H9 (cell line): Measurements from ENCODE around the gene ATXN10. TPM values are rescaled to one million over a fixed set of nuclear protein-coding genes. Genes with fewer than 3 reads are reported as not detected.

Experiments used
- DNase-seq: peaks from one replicate; pipeline ENCODE4 v3.0.0-alpha.2; 2017
- H2AFZ ChIP-seq: one replicate; pipeline ENCODE4 v1.6.1; 2013; ENCODE audit warnings: mild to moderate bottlenecking, low read length, control low read depth, moderate library complexity
- H2AK5ac ChIP-seq: 2 replicates; pipeline ENCODE4 v1.6.1; 2013; ENCODE audit warnings: low read length, control low read depth, mixed read lengths; ENCODE audit not compliant: insufficient read length
- H2BK120ac ChIP-seq: one replicate; pipeline ENCODE4 v1.6.1; 2013; ENCODE audit warnings: low read depth, mild to moderate bottlenecking, low read length, control low read depth, inconsistent platforms; ENCODE audit not compliant: poor library complexity, severe bottlenecking
- H2BK12ac ChIP-seq: 2 replicates; pipeline ENCODE4 v1.6.1; 2013; ENCODE audit warnings: low read length, control low read depth, mixed read lengths, low read depth; ENCODE audit not compliant: insufficient read length
- H2BK15ac ChIP-seq: 2 replicates; pipeline ENCODE4 v1.6.1; 2013; ENCODE audit warnings: low read depth, low read length, control low read depth
- H2BK20ac ChIP-seq: one replicate; pipeline ENCODE4 v1.6.1; 2013; ENCODE audit warnings: low read depth, mild to moderate bottlenecking, low read length, control low read depth, inconsistent platforms; ENCODE audit not compliant: poor library complexity, severe bottlenecking
- H2BK5ac ChIP-seq: 2 replicates; pipeline ENCODE4 v1.6.1; 2013; ENCODE audit warnings: low read length, control low read depth, mixed read lengths; ENCODE audit not compliant: insufficient read length
- H3K14ac ChIP-seq: 2 replicates; pipeline ENCODE4 v1.6.1; 2013; ENCODE audit warnings: low read length, control low read depth; ENCODE audit not compliant: insufficient read depth
- H3K18ac ChIP-seq: 2 replicates; pipeline ENCODE4 v1.6.1; 2013; ENCODE audit warnings: low read depth, mild to moderate bottlenecking, mixed read lengths, low read length, control low read depth; ENCODE audit not compliant: insufficient read length
- H3K23ac ChIP-seq: 2 replicates; pipeline ENCODE4 v1.6.1; 2013; ENCODE audit warnings: low read length, control low read depth, mixed read lengths, low read depth; ENCODE audit not compliant: insufficient read length
- H3K23me2 ChIP-seq: 2 replicates; pipeline ENCODE4 v1.6.1; 2013; ENCODE audit warnings: low read depth, mild to moderate bottlenecking, mixed read lengths, low read length, control low read depth; ENCODE audit not compliant: insufficient read length, poor library complexity, severe bottlenecking
- H3K27ac ChIP-seq: 2 replicates; pipeline ENCODE4 v1.5.1; 2013; ENCODE audit warnings: low read length, control low read depth, mixed read lengths, low read depth; ENCODE audit not compliant: insufficient read length
- H3K27me3 ChIP-seq: 2 replicates; pipeline ENCODE4 v1.6.1; 2013; ENCODE audit warnings: low read length, control low read depth, inconsistent platforms; ENCODE audit not compliant: insufficient read depth
- H3K4ac ChIP-seq: 2 replicates; pipeline ENCODE4 v1.6.1; 2013; ENCODE audit warnings: low read depth, mild to moderate bottlenecking, control low read depth, inconsistent platforms, low read length, moderate library complexity
- H3K4me1 ChIP-seq: 2 replicates; pipeline ENCODE4 v1.6.1; 2013; ENCODE audit warnings: low read length, control low read depth, inconsistent platforms; ENCODE audit not compliant: insufficient read depth
- H3K4me2 ChIP-seq: 2 replicates; pipeline ENCODE4 v1.6.1; 2013; ENCODE audit warnings: low read length, control low read depth, mixed read lengths; ENCODE audit not compliant: insufficient read length, insufficient read depth
- H3K56ac ChIP-seq: 2 replicates; pipeline ENCODE4 v1.6.1; 2013; ENCODE audit warnings: low read depth, mild to moderate bottlenecking, mixed read lengths, low read length, control low read depth; ENCODE audit not compliant: insufficient read length
- H3K79me1 ChIP-seq: 2 replicates; pipeline ENCODE4 v1.6.1; 2013; ENCODE audit warnings: low read depth, mild to moderate bottlenecking, moderate library complexity, low read length, control low read depth, inconsistent platforms; ENCODE audit not compliant: insufficient read depth, poor library complexity, severe bottlenecking
- H3K79me2 ChIP-seq: 2 replicates; pipeline ENCODE4 v1.6.1; 2013; ENCODE audit warnings: low read length, control low read depth, inconsistent platforms; ENCODE audit not compliant: insufficient read depth
- H3K9ac ChIP-seq: 2 replicates; pipeline ENCODE4 v1.6.1; 2013; ENCODE audit warnings: low read length, control low read depth, mixed read lengths; ENCODE audit not compliant: insufficient read length; ENCODE audit errors: extremely low read depth
- H3K9me3 ChIP-seq: one replicate; pipeline ENCODE4 v1.6.1; 2013; ENCODE audit warnings: low read depth, low read length, inconsistent platforms; ENCODE audit not compliant: control insufficient read depth
- H3T11ph ChIP-seq: one replicate; pipeline ENCODE4 v1.6.1; 2013; ENCODE audit warnings: mild to moderate bottlenecking, low read length, control low read depth, inconsistent platforms
- H4K20me1 ChIP-seq: one replicate; pipeline ENCODE4 v1.6.1; 2013; ENCODE audit not compliant: control insufficient read depth, insufficient read length, insufficient read depth
- H4K5ac ChIP-seq: 2 replicates; pipeline ENCODE4 v1.6.1; 2013; ENCODE audit warnings: low read depth, mild to moderate bottlenecking, mixed read lengths, low read length, control low read depth; ENCODE audit not compliant: insufficient read length
- H4K8ac ChIP-seq: replicated peaks from 2 replicates; pipeline ENCODE4 v1.6.1; 2013; ENCODE audit warnings: low read length, control low read depth, mixed read lengths, low read depth; ENCODE audit not compliant: insufficient read length
- H4K91ac ChIP-seq: 2 replicates; pipeline ENCODE4 v1.6.1; 2013; ENCODE audit warnings: low read depth, mild to moderate bottlenecking, moderate library complexity, mixed read lengths, low read length, control low read depth; ENCODE audit not compliant: insufficient read length
- H3K27ac Mint-ChIP-seq, 3 experiments: 2 replicates in 2 of 3; 3 replicates in 1 of 3; pipeline ENCODE4 v1.8.0; 2020 to 2021; ENCODE audit warnings: mixed read lengths in 3 of 3, mild to moderate bottlenecking in 1 of 3, moderate library complexity in 1 of 3
- H3K27me3 Mint-ChIP-seq: 2 replicates; pipeline ENCODE4 v1.8.0; 2021; ENCODE audit warnings: low read depth, mild to moderate bottlenecking, moderate library complexity, mixed read lengths
- H3K36me3 Mint-ChIP-seq, 3 experiments: 2 replicates in 2 of 3; 3 replicates in 1 of 3; pipeline ENCODE4 v1.8.0; 2020 to 2021; ENCODE audit warnings: low read depth in 3 of 3, mixed read lengths in 3 of 3; ENCODE audit not compliant: insufficient read depth in 1 of 3
- H3K4me1 Mint-ChIP-seq, 2 experiments: 2 replicates each; pipeline ENCODE4 v1.8.0; 2020; ENCODE audit warnings: mixed read lengths in 2 of 2
- H3K4me3 Mint-ChIP-seq, 2 experiments: 2 replicates in 1 of 2; 3 replicates in 1 of 2; pipeline ENCODE4 v1.8.0; 2020 to 2021; ENCODE audit warnings: mild to moderate bottlenecking in 2 of 2, mixed read lengths in 2 of 2, moderate library complexity in 1 of 2
- H3K9me3 Mint-ChIP-seq, 2 experiments: 2 replicates in 1 of 2; 3 replicates in 1 of 2; pipeline ENCODE4 v1.8.0; 2020; ENCODE audit warnings: mild to moderate bottlenecking in 2 of 2, mixed read lengths in 2 of 2, moderate library complexity in 1 of 2
- CTCF ChIP-seq: fragments of 200-600 bp; sonication (generic); conservative IDR thresholded peaks from 3 replicates; pipeline ENCODE4 v1.8.0; 2021; ENCODE audit warnings: antibody characterized with exemption, mild to moderate bottlenecking
- WGBS: extraction: QIAGEN DNeasy Blood & Tissue Kit; methylation state at CpG from one replicate; pipeline ENCODE4 v1.1.7; 2013; ENCODE audit warnings: missing lambda C conversion rate, low lambda C conversion rate, mixed read lengths; ENCODE audit not compliant: insufficient read length; ENCODE audit errors: extremely low coverage; 5-methylcytosine and 5-hydroxymethylcytosine counted together
- total RNA-seq: library from RNA; stranded (reverse); gene quantifications from 2 replicates; pipeline ENCODE4 v1.2.1, GENCODE V29; 2021

The ATXN10 gene
- total RNA-seq, 1 experiment from 2014 or later, result 210 TPM

- no peak overlapping the region for H2BK15ac ChIP-seq
- no peaks in the 10 kb centered on the region for H3K79me1 ChIP-seq
- DNase-seq, result peak; percentile 77
- H4K8ac ChIP-seq, result no peak overlapping the region
- H3K27me3 ChIP-seq, result no peaks in the 10 kb centered on the region
- no peak for TF ChIP-seq CTCF
- Mint-ChIP-seq H3K27me3 (peaks cover 20% of the 10 kb centered on the region), H3K9me3 (no peaks in the 10 kb centered on the region), H3K36me3 (no peaks in the 10 kb centered on the region), H3K4me3 (no peak overlapping the region; a peak in 1 of 5 replicates), H3K27ac (peak overlapping the region; percentile 30 to 57 (median 53); a peak in 3 of 7 replicates), H3K4me1 (peaks cover 46 to 71% of the 10 kb centered on the region in 2 experiments)
- no peak overlapping the region for H4K91ac ChIP-seq
- WGBS, result no CpG with 5 or more reads among the region's 15 CpGs
- H3K4ac ChIP-seq, result no peak overlapping the region
- no peak overlapping the region for H4K5ac ChIP-seq
- no peak overlapping the region for H3K18ac ChIP-seq
- H4K20me1 ChIP-seq, result no peaks in the 10 kb centered on the region
- no peak overlapping the region for H2BK5ac ChIP-seq
- H3T11ph ChIP-seq, result no peak overlapping the region
- H2BK12ac ChIP-seq, result no peak overlapping the region
- H3K79me2 ChIP-seq, result no peaks in the 10 kb centered on the region
- H3K27ac ChIP-seq, result peak overlapping the region; percentile 0
- H3K23me2 ChIP-seq, result no peaks in the 10 kb centered on the region
- H3K56ac ChIP-seq, result no peak overlapping the region
- H3K23ac ChIP-seq, result no peak overlapping the region
- no peaks in the 10 kb centered on the region for H3K9me3 ChIP-seq
- H3K4me1 ChIP-seq, result peaks cover 2% of the 10 kb centered on the region; the same call in 1 of the 2 replicates
- H3K9ac ChIP-seq, result no peak overlapping the region
- H2BK20ac ChIP-seq, result no peak overlapping the region
- peak overlapping the region; percentile 1 for H3K4me2 ChIP-seq
- no peak overlapping the region for H2AK5ac ChIP-seq
- H3K14ac ChIP-seq, result no peak overlapping the region
- no peak overlapping the region for H2AFZ ChIP-seq
- no peak overlapping the region for H2BK120ac ChIP-seq
Measured at GRCh38 chr22:45629469-45630089, 42.1 kb upstream of the ATXN10 start.
